Mononuclear cell (primary cell): ENCODE data around the gene PDE6B. TPM values are rescaled to one million over a fixed set of nuclear protein-coding genes. Genes with fewer than 3 reads are reported as not detected.

Experiments used
- H3K27me3 ChIP-seq: 2 replicates; pipeline ENCODE4 v1.6.0; 2011; ENCODE audit warnings: low read length, control low read depth; ENCODE audit not compliant: insufficient read depth
- H3K4me1 ChIP-seq: 2 replicates; pipeline ENCODE4 v1.5.1; 2011; ENCODE audit warnings: mild to moderate bottlenecking, low read length, control low read depth; ENCODE audit not compliant: insufficient read depth
- H3K4me3 ChIP-seq: 2 replicates; pipeline ENCODE4 v1.5.1; 2011; ENCODE audit warnings: mild to moderate bottlenecking, low read length, moderate library complexity
- H3K9me3 ChIP-seq: 2 replicates; pipeline ENCODE4 v1.5.1; 2011; ENCODE audit warnings: low read depth, mild to moderate bottlenecking, control low read depth, low read length
- total RNA-seq: library from RNA; depleted of rRNA; stranded (reverse); fragments of >200 nt; gene quantifications from one replicate; pipeline ENCODE4 v1.2.3, GENCODE V29; 2012

Gene PDE6B
- total RNA-seq, 1 donor = 10.4 TPM

DNA sequence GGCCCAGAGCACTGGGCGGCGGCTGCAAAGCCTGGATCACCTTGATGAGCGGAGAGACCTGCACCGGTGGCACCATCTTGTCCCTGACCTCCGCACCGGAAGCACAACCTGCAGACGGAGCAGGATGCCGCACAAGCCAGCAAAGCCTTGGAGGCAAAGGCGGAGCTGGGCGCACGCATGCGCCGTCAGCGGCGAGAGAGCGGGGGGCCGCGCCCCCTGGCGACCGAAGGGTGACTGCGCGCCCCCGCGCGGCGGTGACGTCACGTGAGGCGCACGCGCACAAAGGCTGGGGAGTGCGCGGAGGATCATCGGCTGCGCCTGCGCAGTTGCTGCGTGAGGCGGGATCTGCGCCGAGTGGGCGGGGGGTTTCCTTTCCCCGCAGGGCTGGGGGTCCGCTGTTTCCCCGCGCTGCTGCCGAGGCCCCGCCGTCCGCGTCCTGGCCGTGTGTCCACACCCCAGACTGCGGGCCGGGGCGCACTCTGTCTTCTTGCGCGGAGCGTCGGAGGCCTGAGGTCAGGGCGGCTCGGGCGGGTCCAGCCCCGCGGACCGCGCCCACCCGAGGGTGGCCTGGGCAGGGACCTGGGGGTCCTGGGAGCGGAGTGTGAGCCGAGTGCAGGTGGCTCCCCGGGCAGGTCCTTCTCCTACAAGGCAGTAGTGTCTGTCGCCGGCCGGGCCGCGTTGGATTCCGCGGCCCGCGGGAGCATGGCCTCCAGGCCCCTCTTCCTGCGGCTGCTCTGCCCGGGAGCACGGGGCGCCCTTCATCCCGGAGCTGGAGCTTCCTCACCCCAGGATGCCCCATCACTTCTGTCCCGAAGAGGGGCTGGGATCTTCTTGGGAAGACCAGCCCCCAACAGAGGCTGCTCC is 49.0 kb downstream of the PDE6B start, which contains the start of the genes ATP5ME and MYL5:
Gene ATP5ME (minus strand): TSS at position 105 of the 864 bp plus-strand sequence. CDS start 29 bp downstream, at position 76.
Gene MYL5 (plus strand): TSS at position 371 of the 864 bp plus-strand sequence. CDS start 3,485 bp downstream, outside the sequence.
- peaks cover 19% of the 10 kb centered on the region for H3K4me1 ChIP-seq
- H3K27me3 ChIP-seq = no peaks in the 10 kb centered on the region
- H3K9me3 ChIP-seq = no peaks in the 10 kb centered on the region
- peak within 1 kb of the TSS; percentile 90 for H3K4me3 ChIP-seq

DNA sequence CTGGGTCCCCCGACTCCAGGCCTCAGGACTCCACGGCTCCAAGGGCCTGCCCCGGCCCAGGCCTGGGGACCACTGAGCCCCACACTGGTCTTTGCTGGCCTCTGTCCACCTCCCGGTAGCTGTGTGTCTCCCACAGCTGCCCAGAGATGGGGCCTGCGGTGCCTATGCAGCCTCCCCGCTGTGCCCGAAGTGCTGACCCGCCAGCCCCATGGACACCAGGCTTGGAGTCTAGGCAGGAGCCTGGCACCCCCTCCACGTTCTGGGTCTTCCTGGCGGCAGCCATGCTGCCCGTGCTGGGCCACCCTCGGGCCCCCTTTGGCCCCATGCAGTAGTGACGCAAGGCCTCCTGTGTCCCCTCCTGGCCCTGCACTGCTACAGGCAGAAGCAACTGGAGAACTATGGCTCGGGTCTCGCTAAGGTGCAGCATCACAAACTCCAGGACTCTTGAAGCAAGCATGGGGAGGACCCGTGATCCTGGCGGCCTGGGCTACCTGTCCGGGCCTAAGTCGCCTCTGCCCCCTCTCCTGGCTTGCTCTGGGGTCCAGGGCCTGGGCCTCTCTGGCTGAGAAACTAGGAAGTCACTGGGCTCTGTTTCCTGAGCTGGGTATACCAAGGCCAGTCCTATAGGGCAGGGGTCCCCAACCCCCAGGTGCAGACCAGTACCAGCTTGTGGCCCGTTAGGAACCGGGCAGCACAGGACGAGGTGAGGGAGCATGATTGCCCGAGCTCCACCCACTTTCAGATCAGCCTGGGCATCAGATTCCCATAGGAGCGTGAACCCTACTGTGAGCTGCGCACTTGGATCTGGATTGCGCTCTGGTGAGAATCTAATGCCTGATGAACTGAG is 49.9 kb downstream of the PDE6B start:
- no peaks in the 10 kb centered on the region for H3K27me3 ChIP-seq
- H3K9me3 ChIP-seq = no peaks in the 10 kb centered on the region
- H3K4me1 ChIP-seq = peaks cover 22% of the 10 kb centered on the region
- H3K4me3 ChIP-seq = peak overlapping the region; percentile 90

- peaks cover 28% of the 10 kb centered on the region for H3K4me1 ChIP-seq
- no peaks in the 10 kb centered on the region for H3K9me3 ChIP-seq
- H3K4me3 ChIP-seq = no peak overlapping the region
- H3K27me3 ChIP-seq = no peaks in the 10 kb centered on the region
Measured at GRCh38 chr4:675980-676870, 50.9 kb downstream of the PDE6B start.

DNA sequence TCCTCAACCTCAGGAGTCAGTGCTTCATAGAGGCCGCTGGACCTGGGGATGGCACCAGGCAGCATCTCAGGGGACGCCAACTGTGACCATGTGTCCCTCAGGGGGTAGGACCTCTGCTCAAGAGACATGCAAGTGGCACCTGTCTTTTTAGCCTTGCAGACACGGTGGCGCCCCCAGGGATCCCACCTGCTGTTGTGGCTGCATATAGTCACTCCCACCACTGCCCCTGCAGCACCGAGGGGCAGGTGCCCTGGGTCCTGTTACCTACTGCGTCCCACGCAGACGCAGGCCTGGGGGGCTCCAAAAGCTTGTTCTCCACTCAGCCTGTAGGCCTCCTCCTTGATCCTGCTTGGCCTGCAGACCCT is 51.5 kb downstream of the PDE6B start:
- no peaks in the 10 kb centered on the region for H3K27me3 ChIP-seq
- peaks cover 28% of the 10 kb centered on the region for H3K4me1 ChIP-seq
- no peaks in the 10 kb centered on the region for H3K9me3 ChIP-seq
- H3K4me3 ChIP-seq = no peak overlapping the region

DNA sequence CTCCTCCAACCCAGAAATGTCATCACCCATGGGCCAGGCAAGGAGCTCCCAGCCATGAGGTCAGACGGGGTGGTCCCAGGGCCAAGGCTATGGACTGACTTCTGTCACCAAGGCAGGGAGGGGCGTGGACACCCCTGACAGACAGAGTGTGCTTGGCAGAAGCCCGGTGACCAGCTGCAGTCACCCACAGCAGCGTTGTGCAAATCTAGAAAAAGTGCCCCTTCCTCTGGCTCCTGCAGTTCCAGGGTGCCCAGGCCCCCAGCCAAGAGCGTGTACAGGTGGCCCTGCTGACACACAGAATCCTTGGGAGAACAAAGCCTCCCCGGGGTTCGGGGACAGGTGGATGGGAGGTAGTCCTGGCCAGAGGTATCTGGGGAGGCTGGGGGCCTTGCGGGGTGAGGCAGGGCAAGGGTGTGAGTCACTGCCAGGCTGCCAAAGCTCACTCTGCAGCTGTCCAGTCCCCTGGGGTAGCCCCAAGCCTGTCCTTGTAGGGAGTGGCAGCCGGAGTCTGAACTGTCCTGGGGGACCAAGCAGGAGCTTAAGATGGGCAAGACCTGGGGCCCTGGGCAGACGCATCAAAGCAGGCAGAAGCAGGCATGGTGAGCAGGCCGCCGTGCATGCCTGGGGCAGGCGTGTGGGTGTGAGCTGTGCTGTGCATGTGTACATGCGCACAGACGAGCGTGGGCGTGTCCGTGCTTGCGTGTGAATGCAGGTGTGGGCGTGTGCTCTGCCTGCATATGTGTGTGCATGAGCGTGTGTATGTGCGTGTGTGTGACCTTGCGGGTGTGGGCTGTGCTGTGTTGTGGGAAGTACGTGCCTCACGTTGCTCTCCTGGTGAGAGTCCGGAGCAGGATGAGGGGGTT is 52.3 kb downstream of the PDE6B start:
- no peak overlapping the region for H3K4me3 ChIP-seq
- H3K9me3 ChIP-seq = no peaks in the 10 kb centered on the region
- no peaks in the 10 kb centered on the region for H3K27me3 ChIP-seq
- H3K4me1 ChIP-seq = peaks cover 28% of the 10 kb centered on the region

GRCh38 chr4:678331-679103 is 53.1 kb downstream of the PDE6B start:
- Histone ChIP-seq H3K9me3 (no peaks in the 10 kb centered on the region), H3K4me3 (no peak overlapping the region), H3K27me3 (no peaks in the 10 kb centered on the region), H3K4me1 (peaks cover 23% of the 10 kb centered on the region)

- H3K4me3 ChIP-seq = no peak overlapping the region
- no peaks in the 10 kb centered on the region for H3K27me3 ChIP-seq
- no peaks in the 10 kb centered on the region for H3K9me3 ChIP-seq
- peaks cover 25% of the 10 kb centered on the region for H3K4me1 ChIP-seq
Measured at GRCh38 chr4:679104-679481, 53.7 kb downstream of the PDE6B start.

- H3K9me3 ChIP-seq = no peaks in the 10 kb centered on the region
- peaks cover 25% of the 10 kb centered on the region for H3K4me1 ChIP-seq
- H3K27me3 ChIP-seq = no peaks in the 10 kb centered on the region
- H3K4me3 ChIP-seq = no peak overlapping the region
Measured at GRCh38 chr4:679629-680028, 54.3 kb downstream of the PDE6B start.

- Histone ChIP-seq H3K4me1 (peaks cover 21% of the 10 kb centered on the region), H3K4me3 (no peak overlapping the region), H3K9me3 (no peaks in the 10 kb centered on the region)
Measured at GRCh38 chr4:680091-680490, 54.7 kb downstream of the PDE6B start.

GRCh38 chr4:680551-680927 is 55.2 kb downstream of the PDE6B start:
- Histone ChIP-seq H3K4me1 (peaks cover 16% of the 10 kb centered on the region), H3K9me3 (no peaks in the 10 kb centered on the region), H3K27me3 (no peaks in the 10 kb centered on the region), H3K4me3 (no peak overlapping the region)

More at GRCh38 chr4:680091-680490, 54.7 kb downstream of the PDE6B start:
- H3K27me3 ChIP-seq = no peaks in the 10 kb centered on the region

DNA sequence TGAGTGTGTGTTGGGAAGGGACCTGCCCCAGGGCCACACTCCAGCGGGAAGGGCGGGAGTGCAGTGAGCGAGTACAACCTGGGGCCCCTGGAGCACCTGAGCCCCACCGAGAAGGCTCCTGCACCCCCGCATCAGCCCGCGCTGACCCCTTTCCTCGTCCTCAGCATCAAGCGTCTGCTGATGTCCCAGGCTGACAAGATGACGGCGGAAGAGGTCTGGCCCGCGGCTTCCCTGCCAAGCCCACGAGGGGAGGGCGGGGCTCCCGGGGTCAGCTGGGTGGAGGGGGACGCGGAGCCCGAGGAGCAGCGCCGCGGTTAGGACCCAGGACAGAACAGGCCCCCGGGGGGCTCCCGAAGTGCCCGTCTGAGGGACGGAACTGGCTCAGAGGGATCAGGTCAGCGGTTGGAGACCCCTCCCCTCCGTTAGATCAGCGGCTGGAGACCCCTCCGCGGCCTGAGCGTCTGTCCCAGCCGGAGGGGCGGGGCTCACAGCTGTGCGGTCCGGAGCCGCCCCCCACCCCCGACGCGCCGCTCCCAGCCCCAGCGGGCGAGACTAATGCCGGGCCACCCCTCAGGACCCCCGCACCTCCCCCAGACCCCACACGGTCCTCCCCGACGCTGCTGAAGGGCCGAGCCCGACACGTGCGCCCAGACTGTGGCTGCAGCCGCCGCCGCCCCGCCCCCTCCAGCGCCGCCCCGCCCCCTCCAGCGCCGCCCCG is 55.7 kb downstream of the PDE6B start:
- Histone ChIP-seq H3K9me3 (no peaks in the 10 kb centered on the region), H3K4me1 (peaks cover 15% of the 10 kb centered on the region), H3K4me3 (no peak overlapping the region), H3K27me3 (no peaks in the 10 kb centered on the region)

- H3K4me1 ChIP-seq = peaks cover 21% of the 10 kb centered on the region
- no peaks in the 10 kb centered on the region for H3K9me3 ChIP-seq
- no peak overlapping the region for H3K4me3 ChIP-seq
- H3K27me3 ChIP-seq = no peaks in the 10 kb centered on the region
Measured at GRCh38 chr4:681736-682451, 56.5 kb downstream of the PDE6B start.
